Cardiac septum (tissue), 1 donor: ENCODE measurements around the gene PI4K2B. TPM values are rescaled to one million over a fixed set of nuclear protein-coding genes. Genes with fewer than 3 reads are reported as not detected.
"Not testable (repeated sequence)": the region's sequence is repeated elsewhere in the genome, so short reads cannot be mapped to it uniquely, and the experiment has no call there.

Experiments used
- DNase-seq: peaks from one replicate; pipeline ENCODE4 v3.0.0-alpha.2; 2020; ENCODE audit warnings: low spot score
- intact Hi-C: fragments of 100-400 bp; cut with DNase I; formaldehyde crosslinking; loops from one replicate; pipeline ENCODE4 v1.14.0; 2022
- long read RNA-seq: library from polyadenylated mRNA; unstranded; transcript quantifications from one replicate; pipeline ENCODE4 v2.0.0, GENCODE V29; 2021
- total RNA-seq: library from RNA; stranded (reverse); fragmentation: NEBNext Ultra II Directional; extraction: Animal tissue kit (Norgen Biotek cat#: 25700); gene quantifications from one replicate; pipeline ENCODE4 v1.2.1, GENCODE V29; 2021
- donor health status: DM: no; HTN: no; CAD: no.

The PI4K2B gene
- total RNA-seq, result 3.4 TPM
- long read RNA-seq, partial matches to known transcripts, result 3 of 7 reads
- long read RNA-seq, other reads (novel, unspliced or antisense), result 1 of 7 reads

GRCh38 chr4:25233737-25234389, at the start of gene PI4K2B:
Gene PI4K2B (plus strand): TSS chr4:25234033. CDS start chr4:25234164, 131 bp downstream.
- intact Hi-C loops, result loop anchor here (1.0 to 5.0 kb wide), 4 partner anchors 73 to 257 kb away; partner anchors contain the start of genes ANAPC4 and ZCCHC4
- peak; percentile 96 for DNase-seq

- intact Hi-C loops, result no loop called here
- no peak for DNase-seq
These were observed 49.8 kb upstream of the PI4K2B start for GRCh38 chr4:25184056-25184455.

GRCh38 chr4:25190407-25190806, 43.4 kb upstream of the PI4K2B start:
- intact Hi-C loops, result no loop called here
- DNase-seq, result no peak

- no peak for DNase-seq
- intact Hi-C loops, result no loop called here
These were observed 35.1 kb upstream of the PI4K2B start for GRCh38 chr4:25198713-25199112.

GRCh38 chr4:25207997-25208396, 25.8 kb upstream of the PI4K2B start:
- intact Hi-C loops, result no loop called here
- DNase-seq, result no peak

- intact Hi-C loops, result no loop called here
- no peak for DNase-seq
These were observed 24.1 kb upstream of the PI4K2B start for GRCh38 chr4:25209702-25210101.

- no peak for DNase-seq
- intact Hi-C loops, result no loop called here
These were observed 22.1 kb upstream of the PI4K2B start for GRCh38 chr4:25211721-25212120.

GRCh38 chr4:25212822-25213221, 21.0 kb upstream of the PI4K2B start:
- DNase-seq, result no peak
- intact Hi-C loops, result no loop called here

GRCh38 chr4:25213347-25213979, 20.4 kb upstream of the PI4K2B start:
- intact Hi-C loops, result no loop called here

GRCh38 chr4:25214750-25215149, 19.1 kb upstream of the PI4K2B start:
- DNase-seq, intact Hi-C loops: not testable (repeated sequence)

More at GRCh38 chr4:25213347-25213979, 20.4 kb upstream of the PI4K2B start:
- no peak for DNase-seq

- intact Hi-C loops, result no loop called here
- DNase-seq, result no peak
These were observed 18.3 kb upstream of the PI4K2B start for GRCh38 chr4:25215511-25215910.

GRCh38 chr4:25221377-25221776, 12.5 kb upstream of the PI4K2B start:
- no peak for DNase-seq

GRCh38 chr4:25223802-25224375, 9.9 kb upstream of the PI4K2B start:
- DNase-seq, result no peak
- intact Hi-C loops, result no loop called here

More at GRCh38 chr4:25221377-25221776, 12.5 kb upstream of the PI4K2B start:
- intact Hi-C loops, result no loop called here

- intact Hi-C loops, result loop anchor here (5.0 kb wide), 3 partner anchors 82 to 253 kb away; partner anchors contain the start of genes ANAPC4 and ZCCHC4
- DNase-seq, result no peak
These were observed 4.0 kb upstream of the PI4K2B start for GRCh38 chr4:25229804-25230203.

GRCh38 chr4:25233194-25233593, 639 bp upstream of the PI4K2B start:
- intact Hi-C loops, result loop anchor here (5.0 kb wide), 3 partner anchors 79 to 256 kb away; partner anchors contain the start of genes ANAPC4 and ZCCHC4
- DNase-seq, result no peak

- intact Hi-C loops, result loop anchor here (1.0 to 5.0 kb wide), 4 partner anchors 73 to 257 kb away; partner anchors contain the start of genes ANAPC4 and ZCCHC4
- peak; percentile 84 for DNase-seq
These were observed 847 bp downstream of the PI4K2B start for GRCh38 chr4:25234390-25235370.

- no peak for DNase-seq
- intact Hi-C loops, result no loop called here
These were observed 1.6 kb downstream of the PI4K2B start for GRCh38 chr4:25235401-25235800.

- intact Hi-C loops, result not testable (repeated sequence)
These were observed 2.2 kb downstream of the PI4K2B start for GRCh38 chr4:25236030-25236429.

GRCh38 chr4:25236971-25237370, 3.1 kb downstream of the PI4K2B start:
- intact Hi-C loops, result no loop called here
- no peak for DNase-seq

More at GRCh38 chr4:25236030-25236429, 2.2 kb downstream of the PI4K2B start:
- not testable (repeated sequence) for DNase-seq
